HG02973 (cell line): ENCODE results near the gene SMIM14.
"Not testable (repeated sequence)": the region's sequence is repeated elsewhere in the genome, so short reads cannot be mapped to it uniquely, and the experiment has no call there.

ENCODE experiments used
- ATAC-seq: cut with Tn5 transposase; IDR thresholded peaks from one replicate; pipeline ENCODE4 v1.9.1; 2021; ENCODE audit warnings: moderate library complexity; ENCODE audit not compliant: unreplicated experiment

Gene SMIM14

GRCh38 chr4:39597695-39598381 lies 40.8 kb downstream of the SMIM14 start:
- no peak for ATAC-seq

DNA sequence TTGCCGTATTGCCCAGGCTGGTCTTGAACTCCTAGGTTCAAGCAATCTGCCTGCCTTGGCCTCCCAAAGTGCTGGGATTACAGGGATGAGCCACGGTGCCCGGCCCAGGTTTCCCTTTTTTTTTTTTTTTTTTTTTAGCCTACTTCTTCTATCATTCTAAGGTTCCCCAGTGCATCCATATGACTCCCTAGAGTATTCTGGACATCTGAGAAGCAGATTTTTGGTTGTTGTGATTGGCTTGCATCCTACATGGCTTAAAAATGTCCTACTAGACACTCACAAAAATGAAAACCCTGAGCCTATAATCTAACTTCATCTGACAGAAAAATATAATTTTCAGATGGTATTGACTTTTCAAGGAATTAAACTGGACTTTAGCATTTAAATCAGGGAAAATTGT lies 41.7 kb downstream of the SMIM14 start:
- no peak for ATAC-seq

- no peak for ATAC-seq
These were observed 47.4 kb downstream of the SMIM14 start for GRCh38 chr4:39591290-39591689.

DNA sequence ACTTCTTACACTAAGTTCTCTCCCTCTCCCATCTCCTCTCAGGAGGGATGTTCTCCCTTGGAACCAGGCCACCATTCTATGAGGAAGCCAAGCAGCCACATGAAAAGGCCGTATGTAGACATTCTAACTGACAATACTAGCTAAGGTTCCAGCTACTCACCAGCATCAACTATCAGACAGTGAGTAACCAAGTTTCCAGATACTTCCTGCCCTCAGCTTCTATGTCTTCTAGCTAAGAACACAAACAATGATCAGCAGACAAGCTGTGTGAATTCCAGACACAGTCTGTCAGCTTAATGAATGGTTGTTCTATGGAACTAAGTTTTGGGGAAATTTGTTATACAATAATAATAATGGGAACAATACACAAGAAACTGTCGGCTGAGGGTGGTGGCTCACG lies 50.8 kb downstream of the SMIM14 start:
- no peak for ATAC-seq

DNA sequence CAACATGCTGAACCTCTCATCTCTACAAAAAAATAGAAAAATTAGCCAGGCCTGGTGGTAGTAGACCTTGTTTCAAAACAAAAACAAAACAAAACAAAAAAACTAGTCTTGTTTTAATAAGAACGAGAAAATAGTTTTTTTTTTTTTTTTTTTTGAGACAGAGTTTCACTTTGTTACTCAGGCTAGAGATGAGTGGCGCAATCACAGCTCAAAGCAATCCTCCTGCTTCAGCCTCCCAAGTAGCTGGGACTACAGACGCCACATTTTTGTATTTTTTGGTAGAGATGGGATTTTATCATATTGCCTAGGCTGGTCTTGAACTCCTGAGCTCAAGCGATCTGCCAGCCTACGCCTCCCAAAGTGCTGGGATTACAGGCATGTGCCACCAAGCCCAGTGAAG lies 63.7 kb downstream of the SMIM14 start:
- no peak for ATAC-seq

DNA sequence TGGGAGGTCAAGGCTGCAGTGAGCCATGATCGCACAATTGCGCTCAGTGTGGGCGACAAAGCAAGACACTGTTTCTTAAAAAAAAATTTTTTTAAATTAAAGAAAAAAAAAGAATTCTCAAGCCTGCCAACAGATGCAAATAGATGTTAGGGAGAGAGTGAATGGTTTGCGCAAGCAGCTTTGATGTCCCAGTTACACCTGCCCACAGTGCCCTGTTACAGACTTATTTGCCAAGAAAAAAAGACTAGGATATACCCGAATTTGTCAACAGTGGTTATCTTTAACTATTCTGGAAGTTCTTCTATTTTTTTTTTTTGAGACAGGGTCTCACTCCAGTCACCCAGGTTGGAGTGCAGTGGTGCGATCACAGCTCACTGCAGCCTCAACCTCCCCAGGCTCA lies 67.2 kb downstream of the SMIM14 start:
- ATAC-seq = no peak

GRCh38 chr4:39571054-39571453 lies 67.6 kb downstream of the SMIM14 start:
- ATAC-seq = no peak

GRCh38 chr4:39569209-39569608 lies 69.5 kb downstream of the SMIM14 start:
- no peak for ATAC-seq

DNA sequence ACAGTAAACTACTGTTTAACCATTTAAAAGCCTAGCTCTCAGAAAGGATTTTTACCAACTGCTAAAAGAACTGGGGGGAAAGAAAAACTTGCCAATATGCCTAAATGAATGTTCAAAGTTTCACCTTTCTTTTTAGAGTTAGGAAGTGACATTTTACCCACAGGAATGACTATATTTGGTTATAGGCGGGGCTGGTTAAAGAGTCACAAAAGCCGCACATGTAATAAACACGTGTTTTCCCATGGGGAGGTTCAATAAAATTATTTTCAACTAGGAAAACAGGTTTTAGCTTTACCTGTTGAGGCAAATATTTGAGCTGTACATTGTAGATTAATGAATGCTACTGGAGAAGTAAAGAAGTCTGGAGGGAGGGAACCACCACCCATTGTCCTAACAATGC lies 69.9 kb downstream of the SMIM14 start:
- ATAC-seq = no peak

- ATAC-seq = no peak
These were observed 72.6 kb downstream of the SMIM14 start for GRCh38 chr4:39565878-39566600.

GRCh38 chr4:39563346-39563847 lies 75.3 kb downstream of the SMIM14 start:
- ATAC-seq = no peak

DNA sequence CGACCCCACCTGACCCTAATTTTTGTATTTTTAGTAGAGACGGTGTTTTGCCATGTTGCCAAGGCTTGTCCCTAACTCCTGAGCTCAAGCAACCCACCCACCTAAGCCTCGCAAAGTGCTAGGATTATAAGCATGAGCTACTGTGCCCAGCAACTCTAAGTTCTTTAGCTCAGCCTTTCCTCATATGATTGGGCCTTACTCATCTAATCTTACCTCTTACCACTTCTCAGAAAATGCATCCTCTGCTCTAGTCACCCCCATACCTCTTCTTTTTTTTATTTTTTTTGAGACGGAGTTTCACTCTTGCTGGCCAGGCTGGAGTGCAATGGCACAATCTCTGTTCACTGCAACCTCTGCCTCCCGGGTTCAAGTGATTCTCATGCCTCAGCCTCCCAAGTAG lies 75.9 kb downstream of the SMIM14 start:
- ATAC-seq = no peak

DNA sequence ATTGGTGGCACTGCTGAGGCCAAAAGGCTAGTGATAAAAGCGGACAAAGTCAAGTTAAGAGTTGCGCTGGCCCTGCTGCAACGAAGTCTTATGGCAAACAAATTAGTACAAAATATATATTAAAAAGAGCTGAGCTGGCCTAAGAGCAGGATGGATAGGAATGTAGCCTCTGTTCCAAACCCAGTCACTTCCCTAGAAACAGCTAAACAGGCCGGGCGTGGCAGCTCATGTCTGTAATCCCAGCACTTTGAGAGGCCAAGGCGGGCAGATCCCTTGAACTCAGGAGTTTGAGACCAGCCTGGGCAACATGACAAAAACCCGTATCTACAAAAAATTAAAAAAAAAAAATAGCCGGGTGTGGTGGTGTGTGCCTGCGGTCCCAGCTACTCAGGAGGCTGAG lies 79.0 kb downstream of the SMIM14 start:
- no peak for ATAC-seq

DNA sequence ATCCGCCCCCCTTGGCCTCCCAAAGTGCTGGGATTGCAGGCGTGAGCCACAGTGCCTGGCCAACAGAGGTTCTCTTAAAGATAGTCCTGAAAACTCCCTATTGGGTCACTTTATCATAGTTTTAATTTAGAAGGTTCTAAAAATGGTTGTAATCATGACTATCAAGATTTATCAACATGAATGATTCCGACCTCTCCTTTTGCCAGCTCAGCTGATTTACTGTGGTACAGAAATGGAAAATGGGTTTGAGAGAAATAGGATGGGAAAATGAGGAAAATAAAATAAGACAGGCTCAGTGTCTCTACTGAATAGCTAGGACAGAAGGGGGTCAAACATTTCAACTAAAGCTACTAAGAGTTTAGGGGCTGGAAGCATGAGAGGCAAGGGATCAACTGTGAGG lies 83.2 kb downstream of the SMIM14 start:
- ATAC-seq = no peak

DNA sequence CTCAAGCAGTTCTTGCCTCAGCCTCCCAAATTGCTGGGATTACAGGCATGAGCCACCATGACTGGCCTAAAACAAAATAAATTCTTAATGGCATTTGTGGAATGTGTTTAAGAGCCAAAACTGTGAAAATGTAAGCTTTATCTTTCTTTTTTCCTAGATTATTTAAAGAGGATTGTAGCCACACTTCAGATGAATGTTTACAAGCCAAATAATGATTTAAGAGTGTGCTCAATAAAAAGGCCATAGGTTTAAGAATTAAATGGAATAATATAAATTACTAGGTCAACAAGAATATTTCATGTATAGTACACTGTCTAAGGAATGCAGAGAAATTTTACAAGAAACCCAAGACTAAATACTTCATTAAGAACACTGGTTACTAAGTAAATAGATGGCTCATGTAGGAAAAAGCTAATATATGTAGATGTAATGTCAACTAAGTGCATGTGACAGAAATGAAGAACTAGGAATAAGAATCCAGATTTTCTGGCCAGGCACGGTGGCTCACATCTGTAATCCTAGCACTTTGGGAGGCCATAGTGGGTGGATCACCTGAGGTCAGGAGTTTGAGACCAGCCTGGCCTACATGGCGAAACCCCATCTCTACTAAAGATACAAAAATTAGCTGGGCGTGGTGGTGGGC lies 90.1 kb downstream of the SMIM14 start:
- ATAC-seq = no peak

- ATAC-seq = no peak
These were observed 93.9 kb downstream of the SMIM14 start for GRCh38 chr4:39544580-39545315.

- not testable (repeated sequence) for ATAC-seq
These were observed 94.6 kb downstream of the SMIM14 start for GRCh38 chr4:39544080-39544479.

GRCh38 chr4:39543034-39543433 lies 95.6 kb downstream of the SMIM14 start:
- ATAC-seq = no peak

DNA sequence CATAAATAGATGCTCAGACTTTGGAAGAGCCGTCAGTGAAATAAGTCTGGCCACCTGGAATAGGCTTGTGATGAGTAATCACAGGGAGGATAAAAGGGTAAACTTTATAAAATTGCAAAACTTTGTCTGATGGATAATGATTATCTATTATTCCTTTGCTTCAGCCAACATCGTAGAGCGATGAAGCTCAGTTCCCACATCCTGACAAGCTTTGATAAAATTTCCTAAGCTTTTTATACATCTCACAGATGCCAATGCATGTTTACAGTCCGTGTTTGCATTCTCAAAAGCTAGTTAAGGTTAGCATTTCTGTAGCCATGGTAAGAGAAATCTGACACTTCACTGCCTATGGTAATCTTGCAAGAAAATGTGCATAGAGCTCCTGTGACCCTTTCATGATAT lies 96.1 kb downstream of the SMIM14 start:
- ATAC-seq = no peak

DNA sequence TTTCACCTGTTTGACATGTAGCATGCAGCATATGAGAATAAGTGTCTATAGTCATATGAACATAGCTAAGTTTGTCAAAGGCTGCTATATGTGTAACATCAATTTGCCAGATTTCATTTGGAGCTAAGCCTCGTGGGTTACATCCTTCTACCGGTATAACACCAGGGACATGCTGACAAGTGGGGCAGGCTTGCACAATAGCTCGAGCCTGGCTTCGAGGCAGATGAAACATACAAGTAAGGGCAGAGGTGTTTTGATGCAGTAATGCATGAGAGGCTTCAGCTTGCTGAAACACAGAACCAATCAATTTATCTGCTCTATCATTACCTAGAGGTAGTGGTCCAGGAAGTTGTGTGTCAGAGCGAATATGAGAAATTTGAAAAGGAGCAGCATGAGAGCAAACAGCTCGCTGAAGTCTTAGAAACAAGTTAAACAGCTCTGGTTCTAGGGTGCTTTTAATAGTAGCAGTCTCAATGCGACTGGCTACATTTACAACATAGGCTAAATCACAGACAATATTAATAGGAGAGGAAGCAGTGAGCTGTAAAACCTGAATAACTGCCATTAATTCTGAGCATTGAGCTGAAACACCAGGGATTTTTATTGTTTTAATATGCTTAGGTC lies 96.6 kb downstream of the SMIM14 start:
- ATAC-seq = no peak

- no peak for ATAC-seq
These were observed 99.5 kb downstream of the SMIM14 start for GRCh38 chr4:39539089-39539611.
